ENCODE results near the gene ART5. TPM values are rescaled to one million over a fixed set of nuclear protein-coding genes. Genes with fewer than 3 reads are reported as not detected.
A peak's percentile ranks its signal among the peaks of the same experiment; 100 is the strongest.
"Not testable (repeated sequence)": the region's sequence is repeated elsewhere in the genome, so short reads cannot be mapped to it uniquely, and the experiment has no call there.

Gene ART5
- polyA plus RNA-seq, 2 of the 4 experiments (the other 2 are of a cell fraction), result 0.08 to 0.30 TPM

DNA sequence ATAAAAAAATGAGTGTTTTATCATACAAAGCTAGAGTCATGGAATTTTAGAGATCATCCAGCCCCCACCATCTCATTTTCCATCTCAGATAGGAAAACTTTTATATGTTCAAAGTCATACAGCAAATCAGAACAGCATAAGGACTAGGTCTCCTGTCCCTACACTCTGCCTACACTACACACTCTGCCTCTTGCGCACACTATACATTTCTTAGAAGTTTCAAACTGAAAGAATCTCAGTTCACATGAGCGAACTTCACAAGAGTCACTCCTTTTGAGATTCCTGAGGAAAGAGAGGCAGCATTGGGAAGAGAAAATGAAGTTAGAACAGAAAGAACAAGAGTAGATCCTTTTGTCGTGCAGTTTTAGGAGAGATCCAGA, 36.5 kb downstream of the ART5 start:
- no peak overlapping the region for H3K27ac ChIP-seq
- 86% methylated on average over 3 of the region's 3 CpGs for WGBS (ENCODE audit: missing lambda C conversion rate)
- no peak for DNase-seq (ENCODE audit: low read depth in 1 of 2, low spot score in 1 of 2)
- no peak for FAIRE-seq
- TF ChIP-seq RNF2 (IDR thresholded peaks at IDR 0.05; ENCODE audit: borderline replicate concordance, low read depth), result no peak
- TF ChIP-seq SREBF2 (IDR thresholded peaks at IDR 0.05), result no peak
- TF ChIP-seq SMC3 (IDR thresholded peaks at IDR 0.05), result no peak
- TF ChIP-seq, protein P1, sequence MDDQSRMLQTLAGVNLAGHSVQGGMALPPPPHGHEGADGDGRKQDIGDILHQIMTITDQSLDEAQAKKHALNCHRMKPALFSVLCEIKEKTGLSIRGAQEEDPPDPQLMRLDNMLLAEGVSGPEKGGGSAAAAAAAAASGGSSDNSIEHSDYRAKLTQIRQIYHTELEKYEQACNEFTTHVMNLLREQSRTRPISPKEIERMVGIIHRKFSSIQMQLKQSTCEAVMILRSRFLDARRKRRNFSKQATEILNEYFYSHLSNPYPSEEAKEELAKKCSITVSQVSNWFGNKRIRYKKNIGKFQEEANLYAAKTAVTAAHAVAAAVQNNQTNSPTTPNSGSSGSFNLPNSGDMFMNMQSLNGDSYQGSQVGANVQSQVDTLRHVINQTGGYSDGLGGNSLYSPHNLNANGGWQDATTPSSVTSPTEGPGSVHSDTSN (IDR thresholded peaks at IDR 0.05), result no peak
- TF ChIP-seq HEYL (CRISPR knock-in tag; IDR thresholded peaks at IDR 0.05), result no peak
- no peak overlapping the region for H3K4me3 ChIP-seq
- no peaks in the 10 kb centered on the region for H3K9me3 ChIP-seq
- no peak overlapping the region for H3K4me2 ChIP-seq
- POLR2A ChIA-PET, result no interaction called here
- CTCF ChIA-PET, result interaction anchor here (1.4 kb wide), 1 partner anchor 20 kb away, joined by 4 read pairs; no protein-coding TSS in a partner anchor
- H3K4me1 ChIP-seq, result no peaks in the 10 kb centered on the region
- peak in 1 of 2 experiments; percentile 39; a peak in 1 of 6 replicates for ATAC-seq

DNA sequence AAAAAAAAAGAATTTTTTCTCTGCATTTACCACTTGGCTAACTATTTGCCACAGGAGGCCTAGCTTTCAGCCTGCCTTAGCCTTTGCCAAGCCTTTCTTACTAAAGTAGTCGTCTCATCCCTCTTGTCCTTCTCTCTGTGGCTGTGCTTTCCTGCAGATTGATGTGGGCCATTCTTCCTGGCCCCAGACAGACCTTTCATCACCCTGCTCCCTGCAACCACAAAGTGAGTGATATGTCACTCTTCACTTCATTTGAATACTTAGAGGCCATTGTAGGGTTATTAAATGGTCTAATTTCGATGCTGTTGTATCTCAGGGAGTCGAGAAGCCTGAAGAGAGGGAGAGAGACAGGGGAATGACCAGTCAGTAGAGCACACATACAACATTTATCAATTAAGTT, 37.6 kb downstream of the ART5 start:
- WGBS (ENCODE audit: missing lambda C conversion rate), result 10% methylated on average over 3 of the region's 3 CpGs
- TF ChIP-seq, protein P1 (IDR thresholded peaks at IDR 0.05), result no peak
- TF ChIP-seq FOSL2 (IDR thresholded peaks at IDR 0.05) (no peak), FOSL2 (CRISPR knock-in tag; IDR thresholded peaks at IDR 0.05) (no peak), CBX2 (IDR thresholded peaks at IDR 0.05; ENCODE audit: borderline replicate concordance, low read depth) (no peak), NR3C1 (IDR thresholded peaks at IDR 0.05) (no peak), NFE2L2 (conservative IDR thresholded peaks at IDR 0.05; ENCODE audit: low read length) (no peak)
- TF ChIP-seq, protein P2, sequence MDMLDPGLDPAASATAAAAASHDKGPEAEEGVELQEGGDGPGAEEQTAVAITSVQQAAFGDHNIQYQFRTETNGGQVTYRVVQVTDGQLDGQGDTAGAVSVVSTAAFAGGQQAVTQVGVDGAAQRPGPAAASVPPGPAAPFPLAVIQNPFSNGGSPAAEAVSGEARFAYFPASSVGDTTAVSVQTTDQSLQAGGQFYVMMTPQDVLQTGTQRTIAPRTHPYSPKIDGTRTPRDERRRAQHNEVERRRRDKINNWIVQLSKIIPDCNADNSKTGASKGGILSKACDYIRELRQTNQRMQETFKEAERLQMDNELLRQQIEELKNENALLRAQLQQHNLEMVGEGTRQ (IDR thresholded peaks at IDR 0.05), result no peak
- TF ChIP-seq, protein P3, sequence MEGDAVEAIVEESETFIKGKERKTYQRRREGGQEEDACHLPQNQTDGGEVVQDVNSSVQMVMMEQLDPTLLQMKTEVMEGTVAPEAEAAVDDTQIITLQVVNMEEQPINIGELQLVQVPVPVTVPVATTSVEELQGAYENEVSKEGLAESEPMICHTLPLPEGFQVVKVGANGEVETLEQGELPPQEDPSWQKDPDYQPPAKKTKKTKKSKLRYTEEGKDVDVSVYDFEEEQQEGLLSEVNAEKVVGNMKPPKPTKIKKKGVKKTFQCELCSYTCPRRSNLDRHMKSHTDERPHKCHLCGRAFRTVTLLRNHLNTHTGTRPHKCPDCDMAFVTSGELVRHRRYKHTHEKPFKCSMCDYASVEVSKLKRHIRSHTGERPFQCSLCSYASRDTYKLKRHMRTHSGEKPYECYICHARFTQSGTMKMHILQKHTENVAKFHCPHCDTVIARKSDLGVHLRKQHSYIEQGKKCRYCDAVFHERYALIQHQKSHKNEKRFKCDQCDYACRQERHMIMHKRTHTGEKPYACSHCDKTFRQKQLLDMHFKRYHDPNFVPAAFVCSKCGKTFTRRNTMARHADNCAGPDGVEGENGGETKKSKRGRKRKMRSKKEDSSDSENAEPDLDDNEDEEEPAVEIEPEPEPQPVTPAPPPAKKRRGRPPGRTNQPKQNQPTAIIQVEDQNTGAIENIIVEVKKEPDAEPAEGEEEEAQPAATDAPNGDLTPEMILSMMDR (IDR thresholded peaks at IDR 0.05), result no peak
- no peak for DNase-seq (ENCODE audit: low read depth in 1 of 2, low spot score in 1 of 2)
- ChIA-PET POLR2A (no interaction called here), CTCF (interaction anchor here (0.8 to 2.3 kb wide), 3 partner anchors 22 to 71 kb away, joined by 3 to 8 read pairs (median 3); no protein-coding TSS in a partner anchor)
- no peak overlapping the region for H3K4me3 ChIP-seq
- no peak overlapping the region for H3K4me2 ChIP-seq
- no peak overlapping the region for H3K27ac ChIP-seq
- ATAC-seq, result no peak
- H3K4me1 ChIP-seq, result no peaks in the 10 kb centered on the region
- FAIRE-seq, result no peak
- no peaks in the 10 kb centered on the region for H3K9me3 ChIP-seq

DNA sequence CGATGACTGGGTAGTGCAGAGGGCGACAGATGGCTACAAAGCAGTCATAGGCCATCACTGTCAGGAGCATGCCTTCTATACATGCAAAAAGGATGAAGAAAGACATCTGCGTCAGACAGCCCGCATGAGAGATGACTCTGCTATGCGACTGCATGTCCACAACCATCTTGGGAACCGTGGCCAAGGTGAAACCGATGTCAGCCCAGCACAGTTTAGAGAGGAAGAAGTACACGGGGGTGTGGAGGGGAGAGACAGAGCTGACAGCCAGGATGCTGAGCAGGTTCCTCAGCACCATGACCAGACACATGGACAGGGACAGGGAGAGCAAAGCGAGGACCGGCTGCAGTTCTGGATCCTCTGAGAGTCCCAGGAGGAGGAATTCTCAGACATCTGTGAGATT, 41.6 kb downstream of the ART5 start:
- H3K4me2 ChIP-seq; H3K4me3 ChIP-seq; H3K4me1 ChIP-seq; FAIRE-seq; DNase-seq (ENCODE audit: low read depth in 1 of 2, low spot score in 1 of 2); POLR2A ChIA-PET; CTCF ChIA-PET; H3K27ac ChIP-seq; H3K9me3 ChIP-seq; ATAC-seq: not testable (repeated sequence)
- WGBS (ENCODE audit: missing lambda C conversion rate), result 58% methylated on average over 10 of the region's 10 CpGs

DNA sequence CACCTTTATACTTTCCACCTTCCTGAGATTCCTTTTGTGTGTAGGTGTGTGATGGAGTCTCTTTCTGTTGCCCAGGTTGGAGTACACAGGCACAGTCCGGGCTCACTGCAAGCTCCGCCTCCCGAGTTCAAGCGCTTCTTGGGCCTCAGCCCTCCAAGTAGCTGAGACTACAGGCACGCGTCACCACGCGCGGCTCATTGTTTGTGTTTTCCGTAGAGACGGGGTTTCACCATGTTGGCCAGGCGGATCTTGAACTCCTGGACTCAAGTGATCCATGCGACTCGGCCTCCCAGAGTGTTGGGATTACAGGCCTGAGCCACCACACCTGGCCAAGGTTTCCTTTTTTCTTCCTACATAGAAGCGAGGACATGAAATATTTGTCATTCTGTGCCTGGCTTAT, 44.0 kb downstream of the ART5 start:
- H3K4me1 ChIP-seq; POLR2A ChIA-PET; H3K4me3 ChIP-seq; H3K27ac ChIP-seq; H3K9me3 ChIP-seq; DNase-seq (ENCODE audit: low read depth in 1 of 2, low spot score in 1 of 2); FAIRE-seq; ATAC-seq; H3K4me2 ChIP-seq: not testable (repeated sequence)
- 79% methylated on average over 15 of the region's 15 CpGs for WGBS (ENCODE audit: missing lambda C conversion rate)
- CTCF ChIA-PET, result interaction anchor here (1.0 kb wide), 1 partner anchor 11 kb away, joined by 4 read pairs; no protein-coding TSS in a partner anchor

DNA sequence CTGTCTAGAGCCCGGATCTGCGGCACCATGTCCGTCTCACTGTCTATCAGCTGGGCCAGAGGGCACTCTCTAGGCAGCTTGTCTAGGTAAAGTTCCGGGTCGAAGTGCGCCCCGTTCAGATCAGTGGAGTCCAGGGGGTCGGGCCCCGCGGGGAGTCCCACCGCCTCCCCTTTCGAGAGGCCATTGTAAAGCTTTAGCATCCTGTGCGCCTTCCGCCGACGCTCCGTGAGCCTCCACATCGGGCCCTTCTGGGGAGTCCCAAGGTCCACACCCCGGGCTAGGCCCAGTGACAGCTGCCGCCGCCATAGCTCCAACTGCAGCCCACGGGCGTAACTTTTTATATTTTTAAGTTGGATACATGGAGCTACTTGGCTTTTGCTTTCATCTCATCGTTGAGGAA, 50.5 kb downstream of the ART5 start:
- ATAC-seq; H3K4me1 ChIP-seq; FAIRE-seq; H3K4me3 ChIP-seq; H3K4me2 ChIP-seq; H3K27ac ChIP-seq; H3K9me3 ChIP-seq; DNase-seq (ENCODE audit: low read depth in 1 of 2, low spot score in 1 of 2); POLR2A ChIA-PET: not testable (repeated sequence)
- WGBS (ENCODE audit: missing lambda C conversion rate), result 76% methylated on average over 24 of the region's 24 CpGs
- CTCF ChIA-PET, result interaction anchor here (0.9 to 2.0 kb wide), 2 partner anchors 9 to 10 kb away, joined by 3 to 4 read pairs; no protein-coding TSS in a partner anchor
